ENCODE measurements around the gene SRC. TPM values are rescaled to one million over a fixed set of nuclear protein-coding genes. Genes with fewer than 3 reads are reported as not detected.

SRC gene
- total RNA-seq, 1 donor = 24.1 TPM

GRCh38 chr20:37325206-37325605, 20.7 kb upstream of the SRC start:
- Histone ChIP-seq H3K27me3 (ENCODE audit: insufficient read depth, low read length) (no peaks in the 10 kb centered on the region), H3K9me3 (ENCODE audit: low read depth, low read length) (no peaks in the 10 kb centered on the region), H3K4me3 (ENCODE audit: low read length) (no peak overlapping the region), H3K4me1 (ENCODE audit: insufficient read depth, low read length) (no peaks in the 10 kb centered on the region)

GRCh38 chr20:37326666-37327065, 19.3 kb upstream of the SRC start:
- Histone ChIP-seq H3K4me3 (ENCODE audit: low read length) (no peak overlapping the region), H3K4me1 (ENCODE audit: insufficient read depth, low read length) (no peaks in the 10 kb centered on the region)

GRCh38 chr20:37327748-37328147, 18.2 kb upstream of the SRC start:
- Histone ChIP-seq H3K9me3 (ENCODE audit: low read depth, low read length) (no peaks in the 10 kb centered on the region), H3K4me3 (ENCODE audit: low read length) (no peak overlapping the region), H3K4me1 (ENCODE audit: insufficient read depth, low read length) (peaks cover under 1% of the 10 kb centered on the region), H3K27me3 (ENCODE audit: insufficient read depth, low read length) (no peaks in the 10 kb centered on the region)

More at GRCh38 chr20:37326666-37327065, 19.3 kb upstream of the SRC start:
- Histone ChIP-seq H3K9me3 (ENCODE audit: low read depth, low read length) (no peaks in the 10 kb centered on the region), H3K27me3 (ENCODE audit: insufficient read depth, low read length) (no peaks in the 10 kb centered on the region)

GRCh38 chr20:37328149-37328945, 17.6 kb upstream of the SRC start:
- Histone ChIP-seq H3K4me3 (ENCODE audit: low read length) (no peak overlapping the region), H3K27me3 (ENCODE audit: insufficient read depth, low read length) (no peaks in the 10 kb centered on the region), H3K4me1 (ENCODE audit: insufficient read depth, low read length) (peaks cover 6% of the 10 kb centered on the region), H3K9me3 (ENCODE audit: low read depth, low read length) (no peaks in the 10 kb centered on the region)

GRCh38 chr20:37329481-37330165, 16.3 kb upstream of the SRC start:
- Histone ChIP-seq H3K9me3 (ENCODE audit: low read depth, low read length) (no peaks in the 10 kb centered on the region), H3K4me3 (ENCODE audit: low read length) (no peak overlapping the region), H3K27me3 (ENCODE audit: insufficient read depth, low read length) (no peaks in the 10 kb centered on the region), H3K4me1 (ENCODE audit: insufficient read depth, low read length) (peaks cover 14% of the 10 kb centered on the region)

GRCh38 chr20:37330316-37330715, 15.6 kb upstream of the SRC start:
- H3K9me3 ChIP-seq (ENCODE audit: low read depth, low read length) = no peaks in the 10 kb centered on the region
- H3K27me3 ChIP-seq (ENCODE audit: insufficient read depth, low read length) = no peaks in the 10 kb centered on the region
- peaks cover 16% of the 10 kb centered on the region for H3K4me1 ChIP-seq (ENCODE audit: insufficient read depth, low read length)
- H3K4me3 ChIP-seq (ENCODE audit: low read length) = no peak overlapping the region

- Histone ChIP-seq H3K27me3 (ENCODE audit: insufficient read depth, low read length) (no peaks in the 10 kb centered on the region), H3K4me3 (ENCODE audit: low read length) (no peak overlapping the region), H3K4me1 (ENCODE audit: insufficient read depth, low read length) (peaks cover 25% of the 10 kb centered on the region), H3K9me3 (ENCODE audit: low read depth, low read length) (no peaks in the 10 kb centered on the region)
Observed at GRCh38 chr20:37331060-37331857, 14.7 kb upstream of the SRC start.

GRCh38 chr20:37333130-37333847, 12.7 kb upstream of the SRC start:
- Histone ChIP-seq H3K9me3 (ENCODE audit: low read depth, low read length) (no peaks in the 10 kb centered on the region), H3K27me3 (ENCODE audit: insufficient read depth, low read length) (no peaks in the 10 kb centered on the region), H3K4me3 (ENCODE audit: low read length) (no peak overlapping the region), H3K4me1 (ENCODE audit: insufficient read depth, low read length) (peaks cover 38% of the 10 kb centered on the region)

- H3K9me3 ChIP-seq (ENCODE audit: low read depth, low read length) = no peaks in the 10 kb centered on the region
- no peak overlapping the region for H3K4me3 ChIP-seq (ENCODE audit: low read length)
- H3K4me1 ChIP-seq (ENCODE audit: insufficient read depth, low read length) = peaks cover 38% of the 10 kb centered on the region
- H3K27me3 ChIP-seq (ENCODE audit: insufficient read depth, low read length) = no peaks in the 10 kb centered on the region
Observed at GRCh38 chr20:37333848-37334318, 12.1 kb upstream of the SRC start.

GRCh38 chr20:37334450-37334849, 11.5 kb upstream of the SRC start:
- H3K4me1 ChIP-seq (ENCODE audit: insufficient read depth, low read length) = peaks cover 38% of the 10 kb centered on the region
- no peaks in the 10 kb centered on the region for H3K9me3 ChIP-seq (ENCODE audit: low read depth, low read length)
- H3K27me3 ChIP-seq (ENCODE audit: insufficient read depth, low read length) = no peaks in the 10 kb centered on the region
- H3K4me3 ChIP-seq (ENCODE audit: low read length) = no peak overlapping the region

GRCh38 chr20:37335642-37336368, 10.1 kb upstream of the SRC start:
- Histone ChIP-seq H3K9me3 (ENCODE audit: low read depth, low read length) (no peaks in the 10 kb centered on the region), H3K27me3 (ENCODE audit: insufficient read depth, low read length) (no peaks in the 10 kb centered on the region), H3K4me3 (ENCODE audit: low read length) (no peak overlapping the region), H3K4me1 (ENCODE audit: insufficient read depth, low read length) (peaks cover 38% of the 10 kb centered on the region)

GRCh38 chr20:37336369-37337207, 9.4 kb upstream of the SRC start:
- no peaks in the 10 kb centered on the region for H3K9me3 ChIP-seq (ENCODE audit: low read depth, low read length)
- no peaks in the 10 kb centered on the region for H3K27me3 ChIP-seq (ENCODE audit: insufficient read depth, low read length)
- H3K4me3 ChIP-seq (ENCODE audit: low read length) = no peak overlapping the region
- H3K4me1 ChIP-seq (ENCODE audit: insufficient read depth, low read length) = peaks cover 38% of the 10 kb centered on the region

GRCh38 chr20:37337208-37337991, 8.5 kb upstream of the SRC start:
- H3K27me3 ChIP-seq (ENCODE audit: insufficient read depth, low read length) = no peaks in the 10 kb centered on the region
- no peaks in the 10 kb centered on the region for H3K9me3 ChIP-seq (ENCODE audit: low read depth, low read length)
- H3K4me3 ChIP-seq (ENCODE audit: low read length) = no peak overlapping the region
- H3K4me1 ChIP-seq (ENCODE audit: insufficient read depth, low read length) = peaks cover 38% of the 10 kb centered on the region
